ENCODE data around the gene RAET1L.

- TF ChIP-seq EZH2 (IDR thresholded peaks at IDR 0.05; ENCODE audit: borderline replicate concordance, low read depth, low read length, poor library complexity, severe bottlenecking) = no peak
- TF ChIP-seq CTCF (conservative IDR thresholded peaks at IDR 0.05; ENCODE audit: low read depth, low read length) = no peak
These were observed 16.7 kb downstream of the RAET1L start for GRCh38 chr6:150008588-150008987.

Data from A673 (cell line).